Measurements from ENCODE around the gene P2RY14. TPM values are rescaled to one million over a fixed set of nuclear protein-coding genes. Genes with fewer than 3 reads are reported as not detected.
"Not testable (repeated sequence)": the region's sequence is repeated elsewhere in the genome, so short reads cannot be mapped to it uniquely, and the experiment has no call there.

Gene P2RY14
- total RNA-seq, 2 experiments from 2014 or later: 1.2 to 1.4 TPM

DNA sequence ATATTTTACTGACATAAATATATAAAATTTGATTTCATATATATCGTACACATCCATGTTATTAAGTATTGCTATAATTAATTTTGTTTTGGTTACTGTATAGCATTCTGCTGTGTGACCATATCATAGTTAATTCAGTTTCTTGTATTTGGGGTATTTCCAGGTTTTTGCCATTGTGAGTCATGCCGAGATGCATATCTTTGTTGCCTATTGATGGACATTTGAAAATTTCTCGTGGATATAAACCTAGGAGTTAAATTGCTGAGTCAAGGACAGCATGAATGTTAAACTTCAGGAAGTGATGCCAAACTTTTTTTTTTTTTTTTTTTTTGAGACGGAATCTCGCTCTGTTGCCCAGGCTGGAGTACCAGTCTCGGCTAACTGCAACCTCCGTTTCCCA lies 41.6 kb downstream of the P2RY14 start:
- no peak for DNase-seq
- Mint-ChIP-seq H3K9me3 (no peaks in the 10 kb centered on the region), H3K36me3 (ENCODE audit: low read depth) (no peaks in the 10 kb centered on the region), H3K4me1 (no peaks in the 10 kb centered on the region), H3K27me3 (peaks cover 1% of the 10 kb centered on the region), H3K27ac (no peak overlapping the region), H3K4me3 (no peak overlapping the region)
- ChIA-PET CTCF (no interaction called here), POLR2A (no interaction called here)

DNA sequence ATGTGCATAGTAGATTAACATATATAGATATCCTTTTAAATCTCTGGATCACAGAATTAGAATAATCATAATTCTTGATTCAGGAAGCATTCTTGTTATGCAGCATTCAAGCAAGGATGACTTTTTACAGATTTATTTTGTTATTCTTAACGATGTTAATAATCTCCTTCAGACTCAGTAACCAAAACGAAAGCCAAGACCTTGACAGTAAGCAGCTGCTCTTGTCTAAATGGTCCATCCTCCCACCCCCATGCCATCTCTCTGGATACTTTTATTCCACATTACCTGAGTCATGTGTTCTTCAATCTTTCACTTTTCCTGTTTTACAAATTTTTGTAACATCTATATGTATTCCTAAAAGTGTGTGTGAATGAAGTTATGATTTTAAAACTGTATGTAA lies 42.0 kb downstream of the P2RY14 start:
- Mint-ChIP-seq H3K27ac (no peak overlapping the region), H3K4me1 (peaks cover 1% of the 10 kb centered on the region), H3K4me3 (no peak overlapping the region), H3K36me3 (ENCODE audit: low read depth) (no peaks in the 10 kb centered on the region), H3K9me3 (no peaks in the 10 kb centered on the region), H3K27me3 (peaks cover 1% of the 10 kb centered on the region)
- ChIA-PET CTCF (interaction anchor here (2.0 kb wide), 1 partner anchor 69 kb away, joined by 8 read pairs; no protein-coding TSS in a partner anchor), POLR2A (no interaction called here)
- no peak for DNase-seq

DNA sequence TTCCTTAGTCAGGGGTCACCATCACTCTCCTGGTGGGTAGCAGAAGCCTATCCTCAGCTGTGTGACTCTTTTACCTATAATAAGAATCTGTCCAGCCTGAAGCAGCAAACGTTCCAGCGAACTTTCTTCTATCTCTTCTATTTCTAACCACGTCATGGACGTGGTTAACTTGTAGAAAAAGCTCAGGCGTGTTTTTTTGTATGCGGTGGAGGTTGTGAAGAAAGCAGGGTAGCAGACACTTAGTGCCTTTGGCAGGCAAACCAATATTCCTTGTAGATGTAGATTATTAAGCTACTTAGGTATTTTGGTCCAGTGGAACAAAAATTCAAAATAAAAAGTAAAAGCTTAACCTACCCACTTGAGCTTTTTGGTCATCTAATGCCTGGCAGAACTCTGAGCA lies 43.5 kb downstream of the P2RY14 start:
- ChIA-PET POLR2A (interaction anchor here (0.7 kb wide), 1 partner anchor 37 kb away, joined by 3 read pairs; no protein-coding TSS in a partner anchor), CTCF (interaction anchor here (1.4 to 2.0 kb wide), 6 partner anchors 15 to 93 kb away, joined by 3 to 8 read pairs (median 6); no protein-coding TSS in a partner anchor)
- Mint-ChIP-seq H3K9me3 (no peaks in the 10 kb centered on the region), H3K27ac (no peak overlapping the region), H3K4me3 (no peak overlapping the region), H3K27me3 (peaks cover 1% of the 10 kb centered on the region), H3K36me3 (ENCODE audit: low read depth) (no peaks in the 10 kb centered on the region), H3K4me1 (peaks cover 14% of the 10 kb centered on the region)
- DNase-seq: no peak

DNA sequence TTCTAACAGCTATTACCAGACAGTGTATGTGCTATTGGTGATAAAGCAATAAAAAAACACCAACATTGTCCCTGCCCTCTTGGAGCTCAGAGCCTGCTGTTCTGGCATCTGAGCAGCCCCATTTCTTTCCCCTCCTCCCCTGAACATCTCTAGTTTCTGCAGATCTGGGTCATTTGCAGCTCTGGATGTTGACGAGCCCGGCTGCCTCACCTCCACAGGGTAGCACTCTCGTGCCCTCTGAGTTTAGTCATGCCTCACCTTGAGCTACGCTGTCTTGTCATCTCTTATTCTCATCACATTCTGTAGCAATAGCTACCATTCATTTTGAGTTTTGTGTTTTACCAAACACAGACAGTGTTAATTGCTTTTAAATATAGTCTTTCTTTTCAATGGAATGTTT lies 45.4 kb downstream of the P2RY14 start:
- Mint-ChIP-seq H3K4me3 (no peak overlapping the region), H3K27me3 (peaks cover 1% of the 10 kb centered on the region), H3K4me1 (peaks cover 24% of the 10 kb centered on the region), H3K9me3 (no peaks in the 10 kb centered on the region), H3K27ac (no peak overlapping the region), H3K36me3 (ENCODE audit: low read depth) (no peaks in the 10 kb centered on the region)
- ChIA-PET CTCF (interaction anchor here (1.0 to 1.5 kb wide), 4 partner anchors 45 to 95 kb away, joined by 3 to 4 read pairs (median 3); partner anchors contain the start of gene P2RY14), POLR2A (no interaction called here)
- no peak for DNase-seq

DNA sequence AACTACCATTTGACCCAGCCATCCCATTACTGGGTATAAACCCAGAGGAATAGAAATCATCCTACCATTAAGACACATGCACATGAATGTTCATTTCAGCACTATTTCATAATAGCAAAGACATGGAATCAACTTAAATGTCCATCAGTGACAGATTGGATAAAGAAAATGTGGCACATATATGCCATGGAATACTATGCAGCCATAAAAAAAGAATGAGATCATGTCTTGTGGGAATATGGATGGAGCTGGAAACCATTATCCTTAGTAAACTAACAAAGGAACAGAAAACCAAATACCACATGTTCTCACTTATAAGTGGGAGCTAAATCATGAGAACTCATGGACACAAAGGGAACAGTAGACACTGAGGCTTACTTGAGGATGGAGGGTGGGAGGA lies 45.9 kb downstream of the P2RY14 start:
- CTCF ChIA-PET: interaction anchor here (1.0 to 1.3 kb wide), 3 partner anchors 46 to 95 kb away, joined by 3 to 4 read pairs (median 3); partner anchors contain the start of gene P2RY14
- H3K4me1 Mint-ChIP-seq: peaks cover 30% of the 10 kb centered on the region
- POLR2A ChIA-PET; H3K4me3 Mint-ChIP-seq; H3K9me3 Mint-ChIP-seq; DNase-seq; H3K36me3 Mint-ChIP-seq (ENCODE audit: low read depth); H3K27ac Mint-ChIP-seq; H3K27me3 Mint-ChIP-seq: not testable (repeated sequence)

DNA sequence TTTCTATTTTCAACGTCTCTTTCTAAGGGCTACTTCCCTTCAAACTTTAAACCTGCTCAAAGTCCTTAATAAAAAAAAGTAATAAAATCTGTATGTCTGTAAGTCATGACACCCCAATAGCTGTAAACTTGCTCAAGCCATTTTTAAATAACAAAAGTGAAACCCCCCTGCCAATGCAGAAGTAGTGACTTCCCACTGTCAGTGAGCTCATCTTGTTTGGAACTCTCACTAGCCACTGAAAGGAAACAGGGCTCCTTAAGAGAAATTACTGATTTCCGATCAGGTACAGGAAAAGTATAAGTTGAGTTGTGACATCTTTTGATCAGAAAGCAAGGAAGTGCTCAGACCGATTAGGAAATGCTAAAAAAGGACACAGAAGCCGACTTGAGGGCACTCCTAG lies 47.7 kb downstream of the P2RY14 start:
- H3K9me3 Mint-ChIP-seq: no peaks in the 10 kb centered on the region
- peaks cover 1% of the 10 kb centered on the region for H3K27me3 Mint-ChIP-seq
- peaks cover 44% of the 10 kb centered on the region for H3K4me1 Mint-ChIP-seq
- peak overlapping the region; percentile 32 for H3K27ac Mint-ChIP-seq
- no peaks in the 10 kb centered on the region for H3K36me3 Mint-ChIP-seq (ENCODE audit: low read depth)
- peak overlapping the region; percentile 22 for H3K4me3 Mint-ChIP-seq
- POLR2A ChIA-PET: interaction anchor here (0.5 to 1.0 kb wide), 2 partner anchors 31 to 48 kb away, joined by 3 to 4 read pairs; partner anchors contain the start of gene P2RY14
- CTCF ChIA-PET: interaction anchor here (0.6 to 8.2 kb wide), 14 partner anchors 23 to 1199 kb away, joined by 3 to 160 read pairs (median 3); partner anchors contain the start of gene P2RY14
- DNase-seq: no peak

DNA sequence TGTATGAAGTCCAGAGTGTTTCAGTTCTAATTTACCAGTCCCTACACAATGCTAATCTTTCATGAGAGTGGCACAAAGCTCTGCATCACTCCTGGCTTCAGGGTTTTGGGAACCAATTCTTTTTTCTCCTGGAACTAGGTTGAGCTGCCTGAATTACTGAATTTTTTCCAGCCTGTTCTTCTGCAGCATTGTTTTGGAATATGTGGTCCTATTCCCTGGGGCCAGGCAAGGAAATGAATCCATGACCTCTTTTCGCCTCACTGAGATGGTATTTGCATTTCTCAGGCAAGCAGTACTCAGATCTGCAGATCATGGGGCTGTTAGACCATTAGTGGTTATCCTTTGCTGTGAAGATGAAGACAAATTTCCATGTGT lies 49.7 kb downstream of the P2RY14 start:
- H3K27ac Mint-ChIP-seq: peak overlapping the region; percentile 69
- POLR2A ChIA-PET: interaction anchor here (0.8 to 3.5 kb wide), 8 partner anchors 21 to 77 kb away, joined by 3 to 12 read pairs (median 4); partner anchors contain the start of gene P2RY14
- no peaks in the 10 kb centered on the region for H3K36me3 Mint-ChIP-seq (ENCODE audit: low read depth)

DNA sequence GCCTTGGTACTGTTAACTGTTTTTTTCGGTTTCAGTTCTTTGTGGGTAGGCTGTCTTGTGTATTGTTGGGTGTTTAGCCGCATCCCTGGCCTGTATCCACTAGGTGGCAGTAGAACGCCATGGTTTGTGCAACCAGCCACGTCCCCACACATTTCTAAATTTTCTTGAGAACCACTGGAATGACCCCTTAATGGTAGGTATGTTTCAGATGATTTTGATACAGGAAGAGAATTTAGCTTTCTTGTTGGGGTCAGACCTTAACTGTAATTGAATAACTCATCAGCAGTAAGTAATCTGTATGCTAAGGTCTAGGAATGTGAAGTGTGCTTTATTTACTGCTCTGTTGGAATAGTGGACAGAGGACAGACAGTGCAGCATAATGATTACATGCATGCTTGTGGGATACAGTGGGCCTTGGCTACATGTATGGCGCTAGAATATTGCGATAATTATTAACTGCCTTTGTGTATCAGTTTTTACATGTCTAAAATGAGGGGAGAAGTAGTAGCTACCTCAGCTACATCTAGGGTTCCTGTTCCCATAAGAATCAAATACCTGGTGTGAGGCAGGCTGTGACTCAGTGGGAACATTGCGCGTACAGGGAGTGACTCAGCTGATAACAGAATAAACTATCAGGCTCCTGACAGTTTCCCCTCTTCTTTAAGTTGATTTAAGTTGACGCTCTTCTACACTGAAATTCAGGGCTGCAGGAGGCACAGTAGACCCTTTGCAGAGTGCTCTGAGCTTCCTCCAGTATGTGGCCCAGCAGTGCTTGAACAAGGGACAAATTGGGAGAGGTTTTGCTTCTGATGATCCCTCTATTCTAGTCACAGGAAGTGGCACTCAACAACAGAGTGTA lies 50.3 kb downstream of the P2RY14 start:
- H3K27ac Mint-ChIP-seq: peak overlapping the region; percentile 69
- H3K4me1 Mint-ChIP-seq: peaks cover 55% of the 10 kb centered on the region
- peak overlapping the region; percentile 21 for H3K4me3 Mint-ChIP-seq
- DNase-seq: peak; percentile 85
- peaks cover 2% of the 10 kb centered on the region for H3K36me3 Mint-ChIP-seq (ENCODE audit: low read depth)
- peaks cover under 1% of the 10 kb centered on the region for H3K9me3 Mint-ChIP-seq
- POLR2A ChIA-PET: interaction anchor here (0.8 to 4.5 kb wide), 10 partner anchors 20 to 78 kb away, joined by 3 to 40 read pairs (median 4); partner anchors contain the start of genes GPR171 and P2RY14
- CTCF ChIA-PET: interaction anchor here (0.6 to 8.2 kb wide), 41 partner anchors 8 to 611 kb away, joined by 3 to 160 read pairs (median 4); partner anchors contain the start of genes GPR171, GPR87 and P2RY14
- H3K27me3 Mint-ChIP-seq: no peaks in the 10 kb centered on the region

More for the DNA sequence above, 49.7 kb downstream of the P2RY14 start:
- peaks cover under 1% of the 10 kb centered on the region for H3K27me3 Mint-ChIP-seq
- peaks cover 55% of the 10 kb centered on the region for H3K4me1 Mint-ChIP-seq
- CTCF ChIA-PET: interaction anchor here (0.6 to 8.2 kb wide), 37 partner anchors 9 to 611 kb away, joined by 3 to 160 read pairs (median 4); partner anchors contain the start of genes GPR171, GPR87 and P2RY14
- H3K9me3 Mint-ChIP-seq: no peaks in the 10 kb centered on the region
- no peak overlapping the region for H3K4me3 Mint-ChIP-seq
- no peak for DNase-seq

DNA sequence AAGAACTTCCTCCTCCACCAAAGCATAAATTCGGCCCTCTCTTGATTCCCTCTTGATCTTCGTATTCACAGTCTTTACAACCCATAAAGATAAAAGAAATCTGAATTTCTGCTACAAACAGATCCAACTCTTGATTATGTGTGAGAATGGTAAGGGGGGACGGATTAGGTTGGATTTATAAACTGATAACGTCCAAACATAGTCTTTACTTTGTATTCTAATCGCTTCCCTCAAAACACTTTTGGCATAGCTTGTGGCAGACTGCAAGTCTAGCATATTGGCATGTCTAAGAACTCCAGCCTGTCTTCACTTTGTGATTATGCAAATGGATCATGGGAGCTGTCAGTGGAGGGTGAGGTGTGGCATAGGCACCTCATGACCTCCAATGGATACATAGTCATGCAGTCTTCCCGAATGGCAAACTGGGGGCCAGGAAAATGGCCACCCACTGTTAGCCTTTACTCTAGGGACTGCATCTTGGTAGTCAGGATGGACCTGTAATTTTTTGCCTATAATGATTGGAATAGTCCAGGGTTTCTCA lies 51.0 kb downstream of the P2RY14 start:
- Mint-ChIP-seq H3K27me3 (no peaks in the 10 kb centered on the region), H3K4me1 (peaks cover 55% of the 10 kb centered on the region), H3K27ac (peak overlapping the region; percentile 53), H3K9me3 (peaks cover 6% of the 10 kb centered on the region), H3K4me3 (peak overlapping the region; percentile 21), H3K36me3 (ENCODE audit: low read depth) (peaks cover 9% of the 10 kb centered on the region)
- POLR2A ChIA-PET: interaction anchor here (0.9 to 4.5 kb wide), 8 partner anchors 20 to 57 kb away, joined by 3 to 40 read pairs (median 6); partner anchors contain the start of genes GPR171 and P2RY14
- DNase-seq: no peak
- CTCF ChIA-PET: interaction anchor here (1.0 to 8.2 kb wide), 19 partner anchors 10 to 100 kb away, joined by 3 to 160 read pairs (median 5); partner anchors contain the start of gene P2RY14

DNA sequence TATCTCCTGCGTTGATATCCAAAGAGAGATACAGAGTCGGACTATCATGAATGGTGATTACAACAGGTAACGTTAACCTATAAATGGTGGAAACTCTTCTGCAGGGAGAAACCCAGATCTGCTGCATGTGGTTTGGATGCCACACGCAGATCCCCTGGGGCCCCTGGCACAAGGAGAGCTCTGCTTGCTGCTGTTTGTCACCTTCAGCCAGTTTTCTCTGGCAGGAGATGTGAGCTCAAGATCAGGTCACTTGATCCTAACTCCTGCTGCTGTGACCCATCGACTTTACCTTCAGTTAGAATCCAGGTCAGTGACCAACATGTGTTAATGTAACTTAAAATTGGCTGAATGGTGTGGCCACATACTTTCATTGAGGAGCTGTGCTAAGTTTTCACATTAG lies 51.5 kb downstream of the P2RY14 start:
- POLR2A ChIA-PET: interaction anchor here (0.9 to 4.5 kb wide), 6 partner anchors 22 to 57 kb away, joined by 4 to 40 read pairs (median 6); partner anchors contain the start of genes GPR171 and P2RY14
- no peak overlapping the region for H3K4me3 Mint-ChIP-seq
- no peaks in the 10 kb centered on the region for H3K27me3 Mint-ChIP-seq
- no peak for DNase-seq
- peaks cover 11% of the 10 kb centered on the region for H3K9me3 Mint-ChIP-seq
- CTCF ChIA-PET: interaction anchor here (1.0 to 8.2 kb wide), 16 partner anchors 9 to 100 kb away, joined by 3 to 160 read pairs (median 5); partner anchors contain the start of gene P2RY14
- H3K27ac Mint-ChIP-seq: peak overlapping the region; percentile 40
- peaks cover 55% of the 10 kb centered on the region for H3K4me1 Mint-ChIP-seq
- peaks cover 14% of the 10 kb centered on the region for H3K36me3 Mint-ChIP-seq (ENCODE audit: low read depth)

DNA sequence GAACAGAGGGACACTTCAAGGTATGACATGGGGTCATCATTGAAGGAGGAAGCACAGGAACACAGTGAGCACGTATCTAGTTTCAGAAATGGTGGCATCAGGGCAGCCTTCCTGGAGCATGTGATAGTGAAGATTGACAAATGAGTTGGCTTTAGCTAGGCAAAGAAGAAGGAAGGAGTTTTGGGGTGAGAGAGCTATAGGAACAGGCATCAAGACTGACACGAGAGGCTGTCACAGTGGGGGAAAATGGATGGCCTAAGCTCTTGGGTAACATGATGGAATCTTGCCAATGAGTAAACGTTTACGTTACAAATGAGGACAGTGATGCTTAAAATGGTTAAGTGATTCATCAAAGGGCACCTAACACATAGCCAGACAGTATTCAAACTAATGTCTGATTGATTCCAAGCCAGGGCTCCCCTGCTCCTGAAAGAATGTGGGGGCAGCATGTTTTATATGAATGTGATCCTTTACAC lies 52.2 kb downstream of the P2RY14 start:
- ChIA-PET POLR2A (interaction anchor here (0.7 to 4.5 kb wide), 7 partner anchors 19 to 58 kb away, joined by 3 to 40 read pairs (median 6); partner anchors contain the start of gene GPR171), CTCF (interaction anchor here (1.1 to 8.2 kb wide), 10 partner anchors 11 to 101 kb away, joined by 3 to 160 read pairs (median 19); partner anchors contain the start of gene P2RY14)
- Mint-ChIP-seq H3K9me3 (peaks cover 15% of the 10 kb centered on the region), H3K27me3 (no peaks in the 10 kb centered on the region), H3K27ac (peak overlapping the region; percentile 71), H3K36me3 (ENCODE audit: low read depth) (peaks cover 19% of the 10 kb centered on the region), H3K4me3 (no peak overlapping the region), H3K4me1 (peaks cover 52% of the 10 kb centered on the region)
- DNase-seq: no peak
